ENCODE measurements around the gene OR5AN1. TPM values are rescaled to one million over a fixed set of nuclear protein-coding genes. Genes with fewer than 3 reads are reported as not detected.
A peak's percentile ranks its signal among the peaks of the same experiment; 100 is the strongest.

Gene OR5AN1
- polyA plus RNA-seq, 2 of the 4 experiments (the other 2 are of a cell fraction) = not detected

DNA sequence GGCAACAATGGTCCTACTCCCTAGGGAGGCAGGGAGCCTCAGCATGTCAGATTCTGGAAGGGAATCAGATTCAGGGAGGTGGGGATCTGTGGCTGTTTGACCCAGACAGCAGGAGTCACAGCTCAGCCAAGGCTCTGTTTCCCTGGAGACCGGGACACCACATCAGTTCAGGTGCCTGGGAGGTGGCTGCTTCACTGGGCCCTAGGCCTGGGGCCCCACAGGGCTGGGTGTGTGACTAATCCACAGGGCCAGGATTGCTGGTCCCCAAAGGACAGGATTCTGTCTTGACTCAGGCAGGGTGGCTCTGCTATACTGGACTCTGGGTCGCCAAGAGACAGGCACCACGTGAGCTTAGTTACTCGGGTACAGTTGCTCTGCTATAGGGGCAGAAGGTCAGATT, 3.5 kb upstream of the OR5AN1 start:
- no peaks in the 10 kb centered on the region for H3K9me3 ChIP-seq
- ChIA-PET CTCF (no interaction called here), POLR2A (no interaction called here)
- no peak; a peak in 1 of 6 replicates for ATAC-seq
- H3K4me3 ChIP-seq = no peak overlapping the region
- 0 out of 2 replicates have a peak, but pooled peaks have one; percentile 7 for TF ChIP-seq POLR2A (IDR thresholded peaks at IDR 0.05; ENCODE audit: low read length)
- no peak for TF ChIP-seq KDM5A (IDR thresholded peaks at IDR 0.05)
- H3K4me1 ChIP-seq = no peaks in the 10 kb centered on the region
- H3K27ac ChIP-seq = no peak overlapping the region
- no peak for FAIRE-seq
- WGBS (ENCODE audit: missing lambda C conversion rate) = no CpG with 5 or more reads among the region's 4 CpGs
- H3K4me2 ChIP-seq = no peak overlapping the region
- no peak for DNase-seq (ENCODE audit: low read depth in 1 of 2, low spot score in 1 of 2)

DNA sequence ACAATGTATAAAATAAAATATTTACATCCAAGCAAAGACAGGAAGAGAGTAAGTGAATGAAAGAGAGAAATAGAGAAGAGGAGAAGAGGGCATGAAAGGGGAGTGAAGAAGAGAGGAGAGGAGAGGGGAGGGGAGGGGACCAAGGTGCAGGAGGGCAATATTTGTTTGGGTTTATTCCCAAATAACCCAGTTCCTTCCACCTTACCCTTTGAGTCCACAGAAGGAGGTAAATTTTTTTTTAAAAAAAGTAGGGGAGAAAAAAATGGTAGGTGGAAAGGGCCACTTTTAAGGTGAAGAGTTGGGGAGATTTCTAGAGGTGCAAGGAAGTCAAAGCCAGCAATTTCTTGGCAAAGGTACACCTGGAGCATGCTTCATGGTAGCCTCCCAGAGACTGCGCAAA, 2.1 kb upstream of the OR5AN1 start:
- DNase-seq (ENCODE audit: low read depth in 1 of 2, low spot score in 1 of 2) = no peak
- ChIA-PET CTCF (no interaction called here), POLR2A (no interaction called here)
- no peak for ATAC-seq
- Histone ChIP-seq H3K27ac (no peak overlapping the region), H3K9me3 (no peaks in the 10 kb centered on the region), H3K4me1 (no peaks in the 10 kb centered on the region), H3K4me3 (no peak overlapping the region), H3K4me2 (no peak overlapping the region)
- WGBS (ENCODE audit: missing lambda C conversion rate) = 84% methylated on average over 1 of the region's 1 CpG
- TF ChIP-seq, protein P1, sequence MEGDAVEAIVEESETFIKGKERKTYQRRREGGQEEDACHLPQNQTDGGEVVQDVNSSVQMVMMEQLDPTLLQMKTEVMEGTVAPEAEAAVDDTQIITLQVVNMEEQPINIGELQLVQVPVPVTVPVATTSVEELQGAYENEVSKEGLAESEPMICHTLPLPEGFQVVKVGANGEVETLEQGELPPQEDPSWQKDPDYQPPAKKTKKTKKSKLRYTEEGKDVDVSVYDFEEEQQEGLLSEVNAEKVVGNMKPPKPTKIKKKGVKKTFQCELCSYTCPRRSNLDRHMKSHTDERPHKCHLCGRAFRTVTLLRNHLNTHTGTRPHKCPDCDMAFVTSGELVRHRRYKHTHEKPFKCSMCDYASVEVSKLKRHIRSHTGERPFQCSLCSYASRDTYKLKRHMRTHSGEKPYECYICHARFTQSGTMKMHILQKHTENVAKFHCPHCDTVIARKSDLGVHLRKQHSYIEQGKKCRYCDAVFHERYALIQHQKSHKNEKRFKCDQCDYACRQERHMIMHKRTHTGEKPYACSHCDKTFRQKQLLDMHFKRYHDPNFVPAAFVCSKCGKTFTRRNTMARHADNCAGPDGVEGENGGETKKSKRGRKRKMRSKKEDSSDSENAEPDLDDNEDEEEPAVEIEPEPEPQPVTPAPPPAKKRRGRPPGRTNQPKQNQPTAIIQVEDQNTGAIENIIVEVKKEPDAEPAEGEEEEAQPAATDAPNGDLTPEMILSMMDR (IDR thresholded peaks at IDR 0.05) = no peak
- TF ChIP-seq CBX2 (IDR thresholded peaks at IDR 0.05; ENCODE audit: borderline replicate concordance, low read depth) = no peak
- TF ChIP-seq RCOR1 (IDR thresholded peaks at IDR 0.05; ENCODE audit: low read depth, low read length) = no peak
- TF ChIP-seq, protein P2, sequence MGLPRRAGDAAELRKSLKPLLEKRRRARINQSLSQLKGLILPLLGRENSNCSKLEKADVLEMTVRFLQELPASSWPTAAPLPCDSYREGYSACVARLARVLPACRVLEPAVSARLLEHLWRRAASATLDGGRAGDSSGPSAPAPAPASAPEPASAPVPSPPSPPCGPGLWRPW (IDR thresholded peaks at IDR 0.05) = no peak
- no peak for TF ChIP-seq POLR2AphosphoS2 (conservative IDR thresholded peaks at IDR 0.05; ENCODE audit: low read length)
- no peak for TF ChIP-seq CBX8 (IDR thresholded peaks at IDR 0.05)
- no peak for FAIRE-seq

DNA sequence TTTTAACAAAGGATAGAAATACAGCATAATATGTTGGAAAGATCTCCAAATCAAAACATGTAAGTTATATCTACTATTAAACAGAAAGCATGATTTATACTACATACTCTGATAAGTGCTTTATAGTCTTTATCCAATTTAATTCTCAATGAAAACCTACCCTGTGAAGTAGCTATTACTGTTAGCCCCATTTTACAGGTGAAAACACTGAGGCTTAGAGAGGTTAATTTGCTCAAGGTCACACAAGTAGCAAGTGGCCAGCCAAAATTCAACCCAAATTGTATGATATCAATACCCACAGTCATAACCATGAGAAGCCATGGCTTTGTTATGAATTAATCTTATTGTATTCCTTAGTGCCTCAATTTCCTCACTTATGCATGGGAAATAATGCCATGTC, 675 bp upstream of the OR5AN1 start:
- Histone ChIP-seq H3K4me3 (no peak overlapping the region), H3K9me3 (no peaks in the 10 kb centered on the region), H3K4me2 (no peak overlapping the region), H3K4me1 (no peaks in the 10 kb centered on the region), H3K27ac (no peak overlapping the region)
- no peak for TF ChIP-seq TFCP2L1 (CRISPR knock-in tag; IDR thresholded peaks at IDR 0.05)
- no peak for TF ChIP-seq PHF8 (IDR thresholded peaks at IDR 0.05; ENCODE audit: borderline replicate concordance, low read depth)
- TF ChIP-seq CBX8 (IDR thresholded peaks at IDR 0.05) = no peak
- no peak for TF ChIP-seq HOXA7 (CRISPR knock-in tag; IDR thresholded peaks at IDR 0.05)
- no peak for TF ChIP-seq JUNB (IDR thresholded peaks at IDR 0.05)
- TF ChIP-seq ZSCAN20 (CRISPR knock-in tag; IDR thresholded peaks at IDR 0.05) = no peak
- no peak for TF ChIP-seq HDAC2 (IDR thresholded peaks at IDR 0.05)
- no peak for TF ChIP-seq ZNF302 (CRISPR knock-in tag; IDR thresholded peaks at IDR 0.05)
- no peak for TF ChIP-seq CBX2 (IDR thresholded peaks at IDR 0.05; ENCODE audit: borderline replicate concordance, low read depth)
- TF ChIP-seq RNF2 (IDR thresholded peaks at IDR 0.05; ENCODE audit: borderline replicate concordance, low read depth) = no peak
- no peak for TF ChIP-seq EHMT2 (IDR thresholded peaks at IDR 0.05; ENCODE audit: low read depth)
- TF ChIP-seq, protein P3, sequence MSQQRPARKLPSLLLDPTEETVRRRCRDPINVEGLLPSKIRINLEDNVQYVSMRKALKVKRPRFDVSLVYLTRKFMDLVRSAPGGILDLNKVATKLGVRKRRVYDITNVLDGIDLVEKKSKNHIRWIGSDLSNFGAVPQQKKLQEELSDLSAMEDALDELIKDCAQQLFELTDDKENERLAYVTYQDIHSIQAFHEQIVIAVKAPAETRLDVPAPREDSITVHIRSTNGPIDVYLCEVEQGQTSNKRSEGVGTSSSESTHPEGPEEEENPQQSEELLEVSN (IDR thresholded peaks at IDR 0.05; ENCODE audit: borderline replicate concordance, low read depth) = no peak
- TF ChIP-seq MAFK (IDR thresholded peaks at IDR 0.05; ENCODE audit: partially characterized antibody) = no peak
- TF ChIP-seq ESRRA (IDR thresholded peaks at IDR 0.05; ENCODE audit: borderline replicate concordance, low read length) = no peak
- ATAC-seq (no peak), FAIRE-seq (no peak), DNase-seq (ENCODE audit: low read depth in 1 of 2, low spot score in 1 of 2) (no peak)
- ChIA-PET CTCF (interaction anchor here (1.1 kb wide), 1 partner anchor 9 kb away, joined by 4 read pairs; no protein-coding TSS in a partner anchor), POLR2A (no interaction called here)

All from A549 (cell line).